Activated naive CD4-positive, alpha-beta T cell treated with Interleukin-2 at 50 U/mL for 16 hours (primary cell): ENCODE results near the gene CNBD2.
"Not testable (repeated sequence)": the region's sequence is repeated elsewhere in the genome, so short reads cannot be mapped to it uniquely, and the experiment has no call there.

ENCODE experiments used
- DNase-seq: peaks from one replicate; pipeline ENCODE4 v3.0.0-alpha.2; 2020

The CNBD2 gene

GRCh38 chr20:36028106-36028808, 59.9 kb downstream of the CNBD2 start:
- no peak for DNase-seq

- no peak for DNase-seq
These were observed 61.8 kb downstream of the CNBD2 start for GRCh38 chr20:36030149-36030548.

- no peak for DNase-seq
These were observed 63.4 kb downstream of the CNBD2 start for GRCh38 chr20:36031806-36032205.

GRCh38 chr20:36034875-36035274, 66.5 kb downstream of the CNBD2 start:
- no peak for DNase-seq

- no peak for DNase-seq
These were observed 67.4 kb downstream of the CNBD2 start for GRCh38 chr20:36035745-36036144.

GRCh38 chr20:36036688-36037087, 68.3 kb downstream of the CNBD2 start:
- DNase-seq = no peak

GRCh38 chr20:36040571-36040970, 72.2 kb downstream of the CNBD2 start:
- no peak for DNase-seq

- no peak for DNase-seq
These were observed 75.1 kb downstream of the CNBD2 start for GRCh38 chr20:36043441-36043840.

GRCh38 chr20:36043892-36044515, 75.6 kb downstream of the CNBD2 start:
- DNase-seq = no peak

GRCh38 chr20:36045373-36045714, 77.0 kb downstream of the CNBD2 start:
- DNase-seq = no peak

GRCh38 chr20:36046073-36046798, 77.8 kb downstream of the CNBD2 start:
- not testable (repeated sequence) for DNase-seq

GRCh38 chr20:36049408-36049807, 81.0 kb downstream of the CNBD2 start:
- not testable (repeated sequence) for DNase-seq

GRCh38 chr20:36050436-36051317, 82.3 kb downstream of the CNBD2 start:
- peak; percentile 91 for DNase-seq

GRCh38 chr20:36051318-36052116, 83.1 kb downstream of the CNBD2 start:
- DNase-seq = no peak

- no peak for DNase-seq
These were observed 83.7 kb downstream of the CNBD2 start for GRCh38 chr20:36052117-36052513.

GRCh38 chr20:36053863-36054518, 85.6 kb downstream of the CNBD2 start:
- not testable (repeated sequence) for DNase-seq

- DNase-seq = no peak
These were observed 86.8 kb downstream of the CNBD2 start for GRCh38 chr20:36055145-36055544.

GRCh38 chr20:36060676-36061075, 92.3 kb downstream of the CNBD2 start:
- no peak for DNase-seq

- no peak for DNase-seq
These were observed 93.4 kb downstream of the CNBD2 start for GRCh38 chr20:36061754-36062153.

- no peak for DNase-seq
These were observed 94.4 kb downstream of the CNBD2 start for GRCh38 chr20:36062799-36063198.

- DNase-seq = no peak
These were observed 95.7 kb downstream of the CNBD2 start for GRCh38 chr20:36063916-36064657.
